COLO829 (cell line): ENCODE results near the gene SF3B3.

Experiments used
- DNase-seq: peaks from one replicate; pipeline ENCODE4 v3.0.0; 2012; ENCODE audit warnings: low spot score

The SF3B3 gene

GRCh38 chr16:70589998-70590471, 66.4 kb downstream of the SF3B3 start:
- DNase-seq = no peak

GRCh38 chr16:70590722-70591415, 67.3 kb downstream of the SF3B3 start:
- DNase-seq = no peak

GRCh38 chr16:70591615-70592014, 68.0 kb downstream of the SF3B3 start:
- no peak for DNase-seq

GRCh38 chr16:70592106-70592571, 68.5 kb downstream of the SF3B3 start:
- no peak for DNase-seq

- no peak for DNase-seq
These were observed 69.9 kb downstream of the SF3B3 start for GRCh38 chr16:70593544-70593943.

- DNase-seq = no peak
These were observed 71.0 kb downstream of the SF3B3 start for GRCh38 chr16:70594569-70594968.

- DNase-seq = no peak
These were observed 73.7 kb downstream of the SF3B3 start for GRCh38 chr16:70597135-70597835.

GRCh38 chr16:70598937-70599503, 75.4 kb downstream of the SF3B3 start:
- DNase-seq = no peak

GRCh38 chr16:70600730-70601129, 77.1 kb downstream of the SF3B3 start:
- no peak for DNase-seq

- DNase-seq = no peak
These were observed 78.3 kb downstream of the SF3B3 start for GRCh38 chr16:70601576-70602575.

GRCh38 chr16:70602831-70603230, 79.2 kb downstream of the SF3B3 start:
- DNase-seq = no peak

GRCh38 chr16:70604407-70605282, 81.0 kb downstream of the SF3B3 start:
- DNase-seq = peak; percentile 35

GRCh38 chr16:70605283-70605657, 81.7 kb downstream of the SF3B3 start:
- no peak for DNase-seq

- no peak for DNase-seq
These were observed 84.9 kb downstream of the SF3B3 start for GRCh38 chr16:70608521-70608920.

- DNase-seq = no peak
These were observed 86.9 kb downstream of the SF3B3 start for GRCh38 chr16:70610273-70611223.

GRCh38 chr16:70611224-70611598, 87.6 kb downstream of the SF3B3 start:
- DNase-seq = no peak

- no peak for DNase-seq
These were observed 88.2 kb downstream of the SF3B3 start for GRCh38 chr16:70611785-70612303.

- no peak for DNase-seq
These were observed 89.3 kb downstream of the SF3B3 start for GRCh38 chr16:70612931-70613330.

GRCh38 chr16:70614208-70614951, 90.8 kb downstream of the SF3B3 start:
- DNase-seq = no peak
